Endothelial cell of umbilical vein (primary cell): Measurements from ENCODE around the gene EN2. TPM values are rescaled to one million over a fixed set of nuclear protein-coding genes. Genes with fewer than 3 reads are reported as not detected.

Experiments used
- BruUV-seq: library from RNA; stranded (reverse); fragments of 400-500 nt; replicated peaks from 2 replicates; lab custom pipeline; 2021; lab: Mats Ljungman, UMichigan
- CTCF ChIA-PET: fragments of 300-600, 350-600 bp; sonication (Branson Sonifier 250); formaldehyde crosslinking; loops from one replicate; lab custom pipeline; 2021; ENCODE audit warnings: antibody characterized with exemption, inconsistent platforms; lab: Charles Lee
- POLR2A ChIA-PET: fragments of 300-600, 350-600 bp; sonication (Branson Sonifier 250); formaldehyde crosslinking; loops from one replicate; lab custom pipeline; 2021; ENCODE audit warnings: antibody characterized with exemption, inconsistent platforms; lab: Charles Lee
- DNase-seq: peaks from one replicate; pipeline ENCODE4 v3.0.0-alpha.2; 2011; ENCODE audit warnings: low read depth, low spot score
- FAIRE-seq: peaks from 2 replicates; lab custom pipeline; 2011; peaks lifted over from hg19 to GRCh38; lab: Jason Lieb, UNC
- H2AFZ ChIP-seq: 2 replicates; pipeline ENCODE4 v1.6.0; 2012; ENCODE audit warnings: low read depth, low read length, control low read depth, inconsistent platforms
- H3K27ac ChIP-seq: 2 replicates; pipeline ENCODE4 v1.5.1; 2011; ENCODE audit warnings: low read depth, mild to moderate bottlenecking, control low read depth, low read length, moderate library complexity; ENCODE audit not compliant: insufficient read depth
- H3K27me3 ChIP-seq, 2 experiments: 2 replicates each; pipeline versions ENCODE4 v1.6.0 to v1.6.1; 2011; ENCODE audit warnings: low read length in 2 of 2, mixed read lengths in 1 of 2; ENCODE audit not compliant: control insufficient read depth in 2 of 2, insufficient read depth in 2 of 2
- H3K36me3 ChIP-seq, 2 experiments: 2 replicates in 1 of 2; 3 replicates in 1 of 2; pipeline ENCODE4 v1.5.1; 2011; ENCODE audit warnings: low read length in 2 of 2, mild to moderate bottlenecking in 1 of 2, moderate library complexity in 1 of 2; ENCODE audit not compliant: control insufficient read depth in 2 of 2, insufficient read depth in 2 of 2; ENCODE audit errors: extremely low read depth in 1 of 2
- H3K4me1 ChIP-seq: 3 replicates; pipeline ENCODE4 v1.5.1; 2011; ENCODE audit warnings: mild to moderate bottlenecking, low read length; ENCODE audit not compliant: control insufficient read depth, insufficient read depth; ENCODE audit errors: extremely low read depth
- H3K4me2 ChIP-seq: 2 replicates; pipeline ENCODE4 v1.6.1; 2011; ENCODE audit warnings: low read length, control low read depth, mixed read lengths; ENCODE audit not compliant: insufficient read depth
- H3K4me3 ChIP-seq, 3 experiments: fragments of 200-600 bp in 1 of 3; sonication (generic), shearing (Covaris generic) in 1 of 3; replicated peaks in 1 of 3; 2 replicates each; pipeline ENCODE4 v1.5.1; 2011 to 2016; ENCODE audit warnings: control low read depth in 3 of 3, low read length in 3 of 3, mild to moderate bottlenecking in 2 of 3, inconsistent platforms in 1 of 3, low read depth in 1 of 3, moderate library complexity in 1 of 3; ENCODE audit not compliant: insufficient read depth in 1 of 3
- H3K79me2 ChIP-seq: 2 replicates; pipeline ENCODE4 v1.6.0; 2012; ENCODE audit warnings: low read length, inconsistent platforms; ENCODE audit not compliant: control insufficient read depth, insufficient read depth
- H3K9ac ChIP-seq: replicated peaks from 2 replicates; pipeline ENCODE3; 2011; ENCODE audit warnings: low read length, control low read depth; ENCODE audit not compliant: insufficient read depth; ENCODE audit errors: extremely low read depth
- H3K9me1 ChIP-seq: replicated peaks from 3 replicates; pipeline ENCODE4 v1.6.0; 2011; ENCODE audit warnings: mild to moderate bottlenecking, low read length; ENCODE audit not compliant: control insufficient read depth, insufficient read depth; ENCODE audit errors: extremely low read depth
- H3K9me3 ChIP-seq: replicated peaks from 2 replicates; pipeline ENCODE4 v1.5.1; 2012; ENCODE audit warnings: low read length, inconsistent platforms; ENCODE audit not compliant: control insufficient read depth, insufficient read depth
- H4K20me1 ChIP-seq: replicated peaks from 2 replicates; pipeline ENCODE3; 2011; ENCODE audit warnings: mild to moderate bottlenecking, low read length; ENCODE audit not compliant: control insufficient read depth, insufficient read depth; ENCODE audit errors: extremely low read depth
- CTCF ChIP-seq, 2 donors: IDR thresholded peaks; 1 replicate in 1 of 2; 2 replicates in 1 of 2; pipeline ENCODE4 v1.5.1; 2011; ENCODE audit warnings: low read length in 2 of 2, mild to moderate bottlenecking in 2 of 2, moderate library complexity in 2 of 2, control low read depth in 1 of 2, inconsistent platforms in 1 of 2, low read depth in 1 of 2; ENCODE audit not compliant: insufficient read depth in 1 of 2; ENCODE audit errors: extremely low read depth in 1 of 2
- EZH2 ChIP-seq: IDR thresholded peaks from 2 replicates; pipeline ENCODE4 v1.6.1; 2012; ENCODE audit warnings: borderline replicate concordance, low read depth, mild to moderate bottlenecking, moderate library complexity, low read length, inconsistent platforms; ENCODE audit not compliant: severe bottlenecking
- FOS ChIP-seq: IDR thresholded peaks from 2 replicates; pipeline ENCODE4 v1.6.1; 2011; ENCODE audit warnings: mild to moderate bottlenecking, low read length, moderate library complexity, borderline replicate concordance; ENCODE audit not compliant: insufficient read depth
- GATA2 ChIP-seq: IDR thresholded peaks from 2 replicates; pipeline ENCODE4 v1.7.0; 2011; ENCODE audit warnings: low read depth, mild to moderate bottlenecking, moderate library complexity, mixed read lengths, low read length; ENCODE audit not compliant: insufficient read length, insufficient read depth
- JUN ChIP-seq: IDR thresholded peaks from 2 replicates; pipeline ENCODE4 v1.6.1; 2011; ENCODE audit warnings: borderline replicate concordance, low read depth; ENCODE audit not compliant: insufficient read length, insufficient read depth
- MAX ChIP-seq: IDR thresholded peaks from 2 replicates; pipeline ENCODE4 v1.6.1; 2011; ENCODE audit not compliant: insufficient read depth, insufficient read length
- MYC ChIP-seq: IDR thresholded peaks from one replicate; pipeline ENCODE4 v1.6.1; 2011; ENCODE audit warnings: mild to moderate bottlenecking, low read depth, low read length
- POLR2A ChIP-seq: IDR thresholded peaks from 2 replicates; pipeline ENCODE4 v1.6.1; 2012; ENCODE audit warnings: low read depth, mild to moderate bottlenecking, control low read depth, low read length
- POLR2AphosphoS5 ChIP-seq: IDR thresholded peaks from 2 replicates; pipeline ENCODE4 v1.6.1; 2012; ENCODE audit warnings: low read depth, mild to moderate bottlenecking, control low read depth, low read length, moderate library complexity; ENCODE audit not compliant: insufficient read depth
- dilution Hi-C: fragments of 300-500 bp; cut with MboI; formaldehyde crosslinking; loops from one replicate; pipeline ENCODE4 v1.15.0; 2019; ENCODE audit warnings: low sequenced_read_pairs; ENCODE audit not compliant: extremely low pct_ligation_motif_present
- intact Hi-C: fragments of 100-400 bp; cut with micrococcal nuclease; formaldehyde crosslinking; loops from one replicate; pipeline ENCODE4 v1.10.0; 2022
- polyA plus RNA-seq, 4 experiments: library from polyadenylated mRNA; depleted of rRNA in 3 of 4; stranded (reverse) in 3 of 4; unstranded in 1 of 4; fragments of >200 nt; gene quantifications; 2 replicates each; pipeline versions ENCODE4 v1.2.1 to v1.2.3, GENCODE V29; 2011 to 2012; ENCODE audit warnings: missing spikeins in 1 of 4
- total RNA-seq: library from RNA; stranded (reverse); gene quantifications from 2 replicates; pipeline ENCODE4 v1.2.3, GENCODE V29; 2021

EN2 gene
- total and polyA plus RNA-seq, 2 donors (not counting 3 experiments of a cell fraction or from before 2014, with no cell fraction given) = not detected

- dilution Hi-C loops = no loop called here
- Histone ChIP-seq H3K79me2 (no peaks in the 10 kb centered on the region), H3K9ac (no peak overlapping the region), H3K27ac (no peak overlapping the region), H3K36me3 (no peaks in the 10 kb centered on the region), H3K27me3 (no peaks in the 10 kb centered on the region), H4K20me1 (no peaks in the 10 kb centered on the region), H2AFZ (no peak overlapping the region), H3K4me1 (no peaks in the 10 kb centered on the region), H3K4me2 (no peak overlapping the region), H3K9me1 (no peaks in the 10 kb centered on the region), H3K9me3 (no peaks in the 10 kb centered on the region), H3K4me3 (no peak overlapping the region)
- no peak for TF ChIP-seq GATA2
- no peak for TF ChIP-seq EZH2
- no peak for TF ChIP-seq MAX
- TF ChIP-seq POLR2A = no peak
- no peak for TF ChIP-seq FOS
- TF ChIP-seq JUN = no peak
- TF ChIP-seq MYC = no peak
- no peak for TF ChIP-seq POLR2AphosphoS5
- no peak for TF ChIP-seq CTCF (IDR thresholded peaks at IDR 0.05; ENCODE audit: extremely low read depth in 1 of 2, insufficient read depth in 1 of 2, low read depth in 1 of 2, low read length in 2 of 2)
- DNase-seq (no peak), FAIRE-seq (no peak)
- ChIA-PET POLR2A (no interaction called here), CTCF (no interaction called here)
- intact Hi-C loops = loop anchor here (5.0 kb wide), 1 partner anchor 122 kb away; no protein-coding TSS in a partner anchor
- no TSS peak for BruUV-seq
Observed at GRCh38 chr7:155409980-155410379, 47.9 kb upstream of the EN2 start.
